ENCODE results near the gene TTC32. TPM values are rescaled to one million over a fixed set of nuclear protein-coding genes. Genes with fewer than 3 reads are reported as not detected.

TTC32 gene
- total and polyA plus RNA-seq, 7 donors, result 3.7 to 22.1 (median 6.8) TPM

- 15 to 20% (median 17%) methylated on average over 30 to 33 of the region's 33 CpGs for WGBS, 3 donors
- ATAC-seq (peak; percentile 85 to 96 (median 87)), DNase-seq (peak; percentile 72 to 85)
- H3K36me3 ChIP-seq (ENCODE audit: insufficient read depth in 1 of 2, low read depth in 1 of 2), result no peaks in the 10 kb centered on the region
- no peaks in the 10 kb centered on the region for H3K27me3 ChIP-seq (ENCODE audit: insufficient read depth in 3 of 3, low read length in 2 of 3)
- H3K27ac ChIP-seq, result no peak overlapping the region
- H3K4me3 ChIP-seq, result peak overlapping the region; percentile 28
- no peaks in the 10 kb centered on the region for H3K9me3 ChIP-seq
- intact Hi-C loops (cut with DNase I), result loop anchor here (2.0 to 10.0 kb wide), 9 partner anchors 91 to 1479 kb away; no protein-coding TSS in a partner anchor
- TF ChIP-seq CTCF (IDR thresholded peaks at IDR 0.05), result peak; percentile 97
- peaks cover 6% of the 10 kb centered on the region for H3K4me1 ChIP-seq
Measured at GRCh38 chr2:19863303-19864041, 38.3 kb downstream of the TTC32 start.

- no peak for DNase-seq
- peaks cover 6% of the 10 kb centered on the region for H3K4me1 ChIP-seq
- no peaks in the 10 kb centered on the region for H3K27me3 ChIP-seq (ENCODE audit: insufficient read depth in 3 of 3, low read length in 2 of 3)
- no peaks in the 10 kb centered on the region for H3K36me3 ChIP-seq (ENCODE audit: insufficient read depth in 1 of 2, low read depth in 1 of 2)
- no peak overlapping the region for H3K4me3 ChIP-seq
- 61 to 87% (median 64%) methylated on average over 1 of the region's 1 CpG for WGBS, 3 donors
- intact Hi-C loops (cut with DNase I), result loop anchor here (2.0 to 10.0 kb wide), 9 partner anchors 90 to 1477 kb away; no protein-coding TSS in a partner anchor
- TF ChIP-seq CTCF (IDR thresholded peaks at IDR 0.05), result no peak
- H3K27ac ChIP-seq, result no peak overlapping the region
- no peak for ATAC-seq
- H3K9me3 ChIP-seq, result no peaks in the 10 kb centered on the region
Measured at GRCh38 chr2:19861813-19862212, 40.0 kb downstream of the TTC32 start.

DNA sequence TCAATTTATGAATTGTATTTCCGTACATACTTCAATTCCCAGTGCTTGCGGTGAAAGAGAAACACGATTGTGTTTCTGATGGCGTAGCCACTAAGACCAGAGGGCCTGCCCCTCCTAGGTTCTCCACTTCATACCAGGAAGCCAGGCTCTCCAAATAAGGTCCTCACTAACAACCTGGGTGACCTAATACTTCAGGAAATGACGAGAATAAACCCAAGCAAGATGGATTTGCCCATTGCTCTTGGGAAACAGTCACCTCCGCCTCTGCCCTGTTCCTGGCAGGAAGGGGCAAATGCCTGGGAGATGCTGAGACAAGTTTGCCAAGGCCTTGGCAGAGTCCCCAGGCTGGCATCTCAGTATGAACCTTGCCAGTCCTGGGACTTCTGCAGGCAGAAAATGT lies 41.8 kb downstream of the TTC32 start:
- no peaks in the 10 kb centered on the region for H3K27me3 ChIP-seq (ENCODE audit: insufficient read depth in 3 of 3, low read length in 2 of 3)
- peak in 2 of 4 donors; percentile 44 to 54 for ATAC-seq
- no peaks in the 10 kb centered on the region for H3K9me3 ChIP-seq
- H3K4me1 ChIP-seq, result peaks cover 17% of the 10 kb centered on the region
- intact Hi-C loops (cut with DNase I), result loop anchor here (5.0 to 10.0 kb wide), 8 partner anchors 88 to 1475 kb away; no protein-coding TSS in a partner anchor
- TF ChIP-seq CTCF (IDR thresholded peaks at IDR 0.05), result no peak
- DNase-seq, result peak; percentile 28 to 70
- no peak overlapping the region for H3K27ac ChIP-seq
- 55 to 65% (median 59%) methylated on average over 6 of the region's 6 CpGs for WGBS, 3 donors
- no peak overlapping the region for H3K4me3 ChIP-seq
- no peaks in the 10 kb centered on the region for H3K36me3 ChIP-seq (ENCODE audit: insufficient read depth in 1 of 2, low read depth in 1 of 2)

DNA sequence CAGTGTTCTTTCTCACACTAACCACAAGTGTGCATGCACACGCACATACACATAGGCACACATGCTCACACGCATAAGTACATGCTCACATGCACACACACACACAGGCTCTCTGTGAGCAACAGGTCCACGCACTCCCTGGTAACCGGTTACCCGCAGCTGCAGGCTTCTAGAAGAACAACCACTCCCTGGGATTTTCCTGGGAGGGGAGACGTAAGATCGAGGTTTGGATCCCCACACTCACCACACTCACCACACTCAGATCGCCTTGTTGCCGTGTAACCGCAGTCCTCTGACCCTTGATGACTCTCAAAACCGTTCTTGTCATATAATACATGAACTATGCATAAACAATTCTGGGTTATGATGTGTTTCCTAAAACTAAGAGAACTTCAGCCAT lies 42.2 kb downstream of the TTC32 start:
- DNase-seq (no peak), ATAC-seq (no peak)
- intact Hi-C loops (cut with DNase I), result loop anchor here (5.0 kb wide), 2 partner anchors 507 to 1407 kb away; no protein-coding TSS in a partner anchor
- H3K4me3 ChIP-seq, result no peak overlapping the region
- H3K9me3 ChIP-seq, result no peaks in the 10 kb centered on the region
- peaks cover 17% of the 10 kb centered on the region for H3K4me1 ChIP-seq
- no peaks in the 10 kb centered on the region for H3K36me3 ChIP-seq (ENCODE audit: insufficient read depth in 1 of 2, low read depth in 1 of 2)
- no peak for TF ChIP-seq CTCF (IDR thresholded peaks at IDR 0.05)
- no peaks in the 10 kb centered on the region for H3K27me3 ChIP-seq (ENCODE audit: insufficient read depth in 3 of 3, low read length in 2 of 3)
- H3K27ac ChIP-seq, result no peak overlapping the region
- 88 to 91% (median 89%) methylated on average over 11 of the region's 11 CpGs for WGBS, 3 donors

Measured in psoas muscle (tissue), 8 donors.